Measurements from ENCODE around the gene FXYD6. TPM values are rescaled to one million over a fixed set of nuclear protein-coding genes. Genes with fewer than 3 reads are reported as not detected.

FXYD6 gene
- total and polyA plus RNA-seq, 2 of the 8 experiments (the other 6 are each of a cell fraction or from before 2014, with no cell fraction given), result 44.6 to 117 TPM

GRCh38 chr11:117827521-117828511, 48.6 kb downstream of the FXYD6 start (continued):
- TF ChIP-seq CHD7 (IDR thresholded peaks at IDR 0.05; ENCODE audit: insufficient replicate concordance, low read length) (no peak), HDAC6 (IDR thresholded peaks at IDR 0.05; ENCODE audit: low read depth, low read length) (no peak), SAP30 (IDR thresholded peaks at IDR 0.05; ENCODE audit: insufficient read depth, insufficient replicate concordance, low read length) (no peak), TAF7 (optimal IDR thresholded peaks at IDR 0.05; ENCODE audit: borderline replicate concordance, low read depth, low read length) (no peak), TCF12 (IDR thresholded peaks at IDR 0.05; ENCODE audit: low read depth, low read length) (no peak), EGR1 (IDR thresholded peaks at IDR 0.05; ENCODE audit: borderline replicate concordance, low read depth, low read length) (no peak), CHD2 (IDR thresholded peaks at IDR 0.05; ENCODE audit: low read length) (no peak), JUN (IDR thresholded peaks at IDR 0.05; ENCODE audit: low read depth, low read length) (no peak), CHD1 (IDR thresholded peaks at IDR 0.05; ENCODE audit: low read depth, low read length) (no peak), YY1 (IDR thresholded peaks at IDR 0.05; ENCODE audit: low read depth, low read length) (no peak)
